ENCODE data around the gene FXYD2. TPM values are rescaled to one million over a fixed set of nuclear protein-coding genes. Genes with fewer than 3 reads are reported as not detected.

The FXYD2 gene
- total RNA-seq, 1 donor from 2014 or later: not detected

GRCh38 chr11:117840881-117841550 lies 16.5 kb upstream of the FXYD2 start:
- H3K27ac Mint-ChIP-seq (ENCODE audit: unreplicated experiment): no peak overlapping the region
- Histone ChIP-seq H3K4me1 (ENCODE audit: insufficient read depth, low read length) (no peaks in the 10 kb centered on the region), H3K27me3 (ENCODE audit: insufficient read depth, low read length) (peaks cover 4% of the 10 kb centered on the region), H3K9me3 (ENCODE audit: insufficient read depth, low read depth, low read length) (no peaks in the 10 kb centered on the region), H3K79me2 (ENCODE audit: insufficient read depth, low read length) (no peaks in the 10 kb centered on the region), H3K36me3 (ENCODE audit: insufficient read depth, low read length) (no peaks in the 10 kb centered on the region), H3K4me3 (ENCODE audit: insufficient read depth, low read depth, low read length) (no peak overlapping the region), H4K20me1 (ENCODE audit: insufficient read depth, low read length) (no peaks in the 10 kb centered on the region), H3K9ac (ENCODE audit: low read length) (no peak overlapping the region), H2AFZ (ENCODE audit: low read depth, low read length) (no peak overlapping the region), H3K27ac (ENCODE audit: low read depth, low read length) (no peak overlapping the region), H3K4me2 (ENCODE audit: low read length) (no peak overlapping the region)
- FAIRE-seq: no peak
- H3K36me3 Mint-ChIP-seq (ENCODE audit: low read depth, unreplicated experiment): peaks cover 4% of the 10 kb centered on the region
- H3K4me3 Mint-ChIP-seq (ENCODE audit: unreplicated experiment): no peak overlapping the region
- no peak for DNase-seq (ENCODE audit: low read depth)
- H3K27me3 Mint-ChIP-seq (ENCODE audit: low read depth, unreplicated experiment): peaks cover 47% of the 10 kb centered on the region
- no peaks in the 10 kb centered on the region for H3K9me3 Mint-ChIP-seq (ENCODE audit: unreplicated experiment)
- peaks cover 7% of the 10 kb centered on the region for H3K4me1 Mint-ChIP-seq (ENCODE audit: low read depth, unreplicated experiment)
- TF ChIP-seq EZH2 (IDR thresholded peaks at IDR 0.05; ENCODE audit: insufficient read depth, low read length): no peak
- TF ChIP-seq CTCF (IDR thresholded peaks at IDR 0.05; ENCODE audit: insufficient read depth, low read depth, low read length): no peak

- no peak overlapping the region for H3K4me3 ChIP-seq (ENCODE audit: insufficient read depth, low read depth, low read length)
- H2AFZ ChIP-seq (ENCODE audit: low read depth, low read length): no peak overlapping the region
- H3K79me2 ChIP-seq (ENCODE audit: insufficient read depth, low read length): no peaks in the 10 kb centered on the region
- Mint-ChIP-seq H3K4me1 (ENCODE audit: low read depth, unreplicated experiment) (peaks cover 7% of the 10 kb centered on the region), H3K36me3 (ENCODE audit: low read depth, unreplicated experiment) (peaks cover 4% of the 10 kb centered on the region), H3K27me3 (ENCODE audit: low read depth, unreplicated experiment) (peaks cover 47% of the 10 kb centered on the region), H3K4me3 (ENCODE audit: unreplicated experiment) (no peak overlapping the region), H3K9me3 (ENCODE audit: unreplicated experiment) (no peaks in the 10 kb centered on the region), H3K27ac (ENCODE audit: unreplicated experiment) (no peak overlapping the region)
- DNase-seq (ENCODE audit: low read depth) (no peak), FAIRE-seq (no peak)
- H3K4me1 ChIP-seq (ENCODE audit: insufficient read depth, low read length): no peaks in the 10 kb centered on the region
- no peaks in the 10 kb centered on the region for H3K9me3 ChIP-seq (ENCODE audit: insufficient read depth, low read depth, low read length)
- H3K27me3 ChIP-seq (ENCODE audit: insufficient read depth, low read length): peaks cover 4% of the 10 kb centered on the region
- no peaks in the 10 kb centered on the region for H4K20me1 ChIP-seq (ENCODE audit: insufficient read depth, low read length)
- no peaks in the 10 kb centered on the region for H3K36me3 ChIP-seq (ENCODE audit: insufficient read depth, low read length)
- no peak overlapping the region for H3K27ac ChIP-seq (ENCODE audit: low read depth, low read length)
- H3K4me2 ChIP-seq (ENCODE audit: low read length): no peak overlapping the region
- TF ChIP-seq EZH2 (IDR thresholded peaks at IDR 0.05; ENCODE audit: insufficient read depth, low read length): no peak
- TF ChIP-seq CTCF (IDR thresholded peaks at IDR 0.05; ENCODE audit: insufficient read depth, low read depth, low read length): no peak
- H3K9ac ChIP-seq (ENCODE audit: low read length): no peak overlapping the region
These were observed 15.6 kb upstream of the FXYD2 start for GRCh38 chr11:117839936-117840813.
